Measurements from ENCODE around the gene KDM6A.

The KDM6A gene

DNA sequence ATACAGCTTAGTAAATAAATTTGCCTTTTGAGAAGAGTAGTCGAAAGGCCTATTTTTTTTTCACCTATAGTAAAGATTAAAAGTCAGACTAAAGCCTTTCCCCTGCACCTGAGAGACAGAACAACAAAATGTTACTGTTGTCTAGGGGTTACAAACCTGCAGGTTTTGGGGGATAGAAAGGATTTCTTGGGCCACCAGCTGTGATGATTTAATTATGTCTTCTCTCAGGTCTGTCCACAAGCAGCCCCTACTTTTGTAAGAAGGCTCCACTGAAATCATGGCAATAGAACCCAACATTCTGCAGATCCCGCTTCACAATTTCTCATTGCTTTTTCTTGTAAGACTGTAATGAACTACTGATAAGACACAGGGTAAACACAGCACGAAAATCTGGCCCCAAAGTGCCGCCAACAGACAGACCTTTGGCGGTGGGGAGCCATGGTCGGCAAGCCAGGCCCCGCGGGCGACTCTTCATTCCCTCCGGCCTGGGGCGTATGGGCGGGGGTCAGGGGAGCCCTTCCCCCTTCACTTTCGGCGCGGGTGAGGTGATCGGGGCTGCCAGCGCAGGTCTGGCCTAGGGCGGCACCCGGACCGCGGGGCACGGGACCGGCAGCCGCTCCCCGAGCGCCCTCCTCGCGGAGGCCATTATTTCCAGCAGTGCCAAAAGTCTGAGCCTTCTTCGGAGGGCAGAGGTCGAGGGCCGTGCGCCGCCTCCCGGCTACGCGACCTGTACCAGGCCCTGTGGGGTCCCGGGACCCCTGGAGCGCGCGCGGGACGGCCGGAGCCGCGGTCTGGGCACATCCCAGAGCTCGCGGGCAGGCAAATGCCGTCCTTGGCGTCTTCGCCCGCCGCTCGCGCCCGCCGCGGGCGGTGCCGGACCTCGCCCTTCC is 812 bp upstream of the KDM6A start:
- Histone ChIP-seq H3K9me3 (ENCODE audit: control insufficient read depth, insufficient read depth, low read depth, low read length) (peaks cover 4% of the 10 kb centered on the region; the same call in 1 of the 2 replicates), H3K27me3 (ENCODE audit: control insufficient read depth, insufficient read depth, low read length) (no peaks in the 10 kb centered on the region), H3K4me1 (ENCODE audit: control insufficient read depth, insufficient read depth, low read length) (no peaks in the 10 kb centered on the region), H3K4me3 (ENCODE audit: low read depth, low read length) (peak overlapping the region; percentile 88), H3K9ac (ENCODE audit: low read length) (peak overlapping the region; percentile 91), H3K27ac (ENCODE audit: low read depth, low read length) (peak overlapping the region; percentile 90), H3K36me3 (ENCODE audit: control insufficient read depth, insufficient read depth, low read length) (no peaks in the 10 kb centered on the region)

- H3K27me3 ChIP-seq (ENCODE audit: control insufficient read depth, insufficient read depth, low read length), result no peaks in the 10 kb centered on the region
- no peaks in the 10 kb centered on the region for H3K4me1 ChIP-seq (ENCODE audit: control insufficient read depth, insufficient read depth, low read length)
- H3K4me3 ChIP-seq (ENCODE audit: low read depth, low read length), result peak overlapping the region; percentile 94
- H3K9ac ChIP-seq (ENCODE audit: low read length), result peak overlapping the region; percentile 92
- H3K36me3 ChIP-seq (ENCODE audit: control insufficient read depth, insufficient read depth, low read length), result no peaks in the 10 kb centered on the region
- peak overlapping the region; percentile 88 for H3K27ac ChIP-seq (ENCODE audit: low read depth, low read length)
- 0 out of 2 replicates have a peak, but pooled peaks cover 2% of the 10 kb centered on the region for H3K9me3 ChIP-seq (ENCODE audit: control insufficient read depth, insufficient read depth, low read depth, low read length)
These were observed 658 bp downstream of the KDM6A start for GRCh38 chrX:44873415-44874276.

GRCh38 chrX:44874420-44875184 is 1.6 kb downstream of the KDM6A start:
- Histone ChIP-seq H3K27me3 (ENCODE audit: control insufficient read depth, insufficient read depth, low read length) (no peaks in the 10 kb centered on the region), H3K36me3 (ENCODE audit: control insufficient read depth, insufficient read depth, low read length) (no peaks in the 10 kb centered on the region), H3K4me3 (ENCODE audit: low read depth, low read length) (peak overlapping the region; percentile 94), H3K9ac (ENCODE audit: low read length) (peak overlapping the region; percentile 92), H3K4me1 (ENCODE audit: control insufficient read depth, insufficient read depth, low read length) (no peaks in the 10 kb centered on the region), H3K9me3 (ENCODE audit: control insufficient read depth, insufficient read depth, low read depth, low read length) (0 out of 2 replicates have a peak, but pooled peaks cover 4% of the 10 kb centered on the region), H3K27ac (ENCODE audit: low read depth, low read length) (peak overlapping the region; percentile 88; the same call in 1 of the 2 replicates)

DNA sequence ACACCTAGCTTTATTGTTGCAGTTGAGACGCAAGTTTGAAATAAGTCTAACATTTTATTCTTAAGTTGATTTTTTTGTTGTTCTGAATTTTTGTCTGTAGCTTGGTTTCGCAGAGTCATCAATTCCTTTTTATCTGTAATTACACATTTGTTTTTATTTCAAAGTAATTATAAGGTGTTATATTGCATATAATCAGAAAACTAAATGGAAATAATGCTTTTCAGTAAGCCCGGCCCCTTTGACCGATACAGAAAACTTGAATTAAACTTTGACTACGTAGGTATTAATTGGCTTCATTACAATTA is 2.1 kb downstream of the KDM6A start:
- H3K4me1 ChIP-seq (ENCODE audit: control insufficient read depth, insufficient read depth, low read length), result no peaks in the 10 kb centered on the region
- peak overlapping the region; percentile 13 for H3K9ac ChIP-seq (ENCODE audit: low read length)
- H3K4me3 ChIP-seq (ENCODE audit: low read depth, low read length), result peak overlapping the region; percentile 94
- no peaks in the 10 kb centered on the region for H3K27me3 ChIP-seq (ENCODE audit: control insufficient read depth, insufficient read depth, low read length)
- no peak overlapping the region for H3K27ac ChIP-seq (ENCODE audit: low read depth, low read length)
- 0 out of 2 replicates have a peak, but pooled peaks cover 5% of the 10 kb centered on the region for H3K9me3 ChIP-seq (ENCODE audit: control insufficient read depth, insufficient read depth, low read depth, low read length)
- no peaks in the 10 kb centered on the region for H3K36me3 ChIP-seq (ENCODE audit: control insufficient read depth, insufficient read depth, low read length)

- Histone ChIP-seq H3K27me3 (ENCODE audit: control insufficient read depth, insufficient read depth, low read length) (no peaks in the 10 kb centered on the region), H3K9ac (ENCODE audit: low read length) (no peak overlapping the region), H3K4me1 (ENCODE audit: control insufficient read depth, insufficient read depth, low read length) (no peaks in the 10 kb centered on the region), H3K36me3 (ENCODE audit: control insufficient read depth, insufficient read depth, low read length) (no peaks in the 10 kb centered on the region), H3K9me3 (ENCODE audit: control insufficient read depth, insufficient read depth, low read depth, low read length) (0 out of 2 replicates have a peak, but pooled peaks cover 5% of the 10 kb centered on the region), H3K4me3 (ENCODE audit: low read depth, low read length) (peak overlapping the region; percentile 26; the same call in 1 of the 2 replicates), H3K27ac (ENCODE audit: low read depth, low read length) (no peak overlapping the region)
These were observed 3.1 kb downstream of the KDM6A start for GRCh38 chrX:44876086-44876485.

DNA sequence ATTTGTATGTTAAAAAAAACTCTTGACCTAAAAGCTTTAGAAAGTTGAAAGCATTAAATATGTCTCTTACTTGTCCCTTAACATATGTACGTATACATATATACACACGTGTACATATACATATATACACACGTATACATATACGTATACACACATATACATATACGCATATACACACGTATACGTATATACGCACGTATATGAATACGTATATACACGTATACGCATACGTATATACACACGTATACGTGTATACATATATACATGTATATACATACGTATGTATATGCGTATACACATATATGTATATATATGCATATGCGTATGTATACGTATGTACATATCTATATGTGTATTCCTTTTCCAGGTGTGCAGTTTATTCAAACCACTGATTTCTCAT is 3.8 kb downstream of the KDM6A start:
- no peak overlapping the region for H3K4me3 ChIP-seq (ENCODE audit: low read depth, low read length)
- H3K36me3 ChIP-seq (ENCODE audit: control insufficient read depth, insufficient read depth, low read length), result no peaks in the 10 kb centered on the region
- H3K27me3 ChIP-seq (ENCODE audit: control insufficient read depth, insufficient read depth, low read length), result no peaks in the 10 kb centered on the region
- H3K27ac ChIP-seq (ENCODE audit: low read depth, low read length), result no peak overlapping the region
- H3K9ac ChIP-seq (ENCODE audit: low read length), result no peak overlapping the region
- 0 out of 2 replicates have a peak, but pooled peaks cover 5% of the 10 kb centered on the region for H3K9me3 ChIP-seq (ENCODE audit: control insufficient read depth, insufficient read depth, low read depth, low read length)
- no peaks in the 10 kb centered on the region for H3K4me1 ChIP-seq (ENCODE audit: control insufficient read depth, insufficient read depth, low read length)

DNA sequence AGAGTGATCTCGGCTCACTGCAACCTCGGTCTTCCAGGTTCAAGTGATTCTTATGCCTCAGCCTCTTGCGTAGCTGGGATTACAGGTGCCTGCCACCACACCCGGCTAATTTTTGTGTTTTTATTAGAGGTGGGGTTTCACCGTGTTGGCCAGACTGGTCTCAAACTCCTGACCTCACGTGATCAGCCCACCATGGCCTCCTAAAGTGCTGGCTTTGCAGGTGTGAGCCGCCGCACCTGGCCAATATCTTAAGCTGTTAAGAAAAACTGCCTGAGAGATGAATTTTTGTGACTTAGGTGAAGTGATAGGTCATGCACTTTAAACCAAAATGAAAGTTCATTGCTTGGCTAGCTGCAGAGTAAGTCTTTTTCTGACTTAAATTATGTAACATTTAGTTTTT is 5.8 kb downstream of the KDM6A start:
- Histone ChIP-seq H3K4me3 (ENCODE audit: low read depth, low read length) (no peak overlapping the region), H3K36me3 (ENCODE audit: control insufficient read depth, insufficient read depth, low read length) (no peaks in the 10 kb centered on the region), H3K27ac (ENCODE audit: low read depth, low read length) (no peak overlapping the region), H3K9ac (ENCODE audit: low read length) (no peak overlapping the region), H3K9me3 (ENCODE audit: control insufficient read depth, insufficient read depth, low read depth, low read length) (0 out of 2 replicates have a peak, but pooled peaks cover 5% of the 10 kb centered on the region), H3K4me1 (ENCODE audit: control insufficient read depth, insufficient read depth, low read length) (no peaks in the 10 kb centered on the region), H3K27me3 (ENCODE audit: control insufficient read depth, insufficient read depth, low read length) (no peaks in the 10 kb centered on the region)

GRCh38 chrX:44881549-44881948 is 8.6 kb downstream of the KDM6A start:
- Histone ChIP-seq H3K27me3 (ENCODE audit: control insufficient read depth, insufficient read depth, low read length) (no peaks in the 10 kb centered on the region), H3K36me3 (ENCODE audit: control insufficient read depth, insufficient read depth, low read length) (no peaks in the 10 kb centered on the region), H3K9ac (ENCODE audit: low read length) (no peak overlapping the region), H3K9me3 (ENCODE audit: control insufficient read depth, insufficient read depth, low read depth, low read length) (peaks cover 3% of the 10 kb centered on the region; the same call in 1 of the 2 replicates), H3K4me3 (ENCODE audit: low read depth, low read length) (no peak overlapping the region), H3K4me1 (ENCODE audit: control insufficient read depth, insufficient read depth, low read length) (no peaks in the 10 kb centered on the region), H3K27ac (ENCODE audit: low read depth, low read length) (no peak overlapping the region)

DNA sequence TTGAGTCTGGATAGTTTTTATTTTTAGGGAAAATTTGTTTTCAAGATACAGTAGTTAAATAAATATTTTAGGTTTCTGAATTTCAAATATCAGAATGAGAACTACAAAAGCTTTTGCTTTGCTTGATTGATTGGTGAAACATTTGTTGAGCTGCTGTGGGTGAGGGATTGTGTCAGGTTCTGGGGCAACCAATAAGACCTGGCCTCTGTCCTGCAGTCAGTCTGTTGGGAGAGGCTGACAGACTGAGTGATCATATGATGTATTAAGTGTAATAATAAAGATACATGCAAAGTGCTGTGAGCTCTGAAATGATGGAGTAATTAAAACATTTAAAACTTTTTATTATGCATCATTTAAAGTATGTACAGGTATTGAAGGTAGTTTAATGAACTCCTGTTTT is 9.6 kb downstream of the KDM6A start:
- Histone ChIP-seq H3K9ac (ENCODE audit: low read length) (no peak overlapping the region), H3K27me3 (ENCODE audit: control insufficient read depth, insufficient read depth, low read length) (no peaks in the 10 kb centered on the region), H3K27ac (ENCODE audit: low read depth, low read length) (no peak overlapping the region), H3K4me3 (ENCODE audit: low read depth, low read length) (no peak overlapping the region), H3K9me3 (ENCODE audit: control insufficient read depth, insufficient read depth, low read depth, low read length) (peaks cover 3% of the 10 kb centered on the region; the same call in 1 of the 2 replicates), H3K36me3 (ENCODE audit: control insufficient read depth, insufficient read depth, low read length) (no peaks in the 10 kb centered on the region), H3K4me1 (ENCODE audit: control insufficient read depth, insufficient read depth, low read length) (no peaks in the 10 kb centered on the region)

- Histone ChIP-seq H3K4me3 (ENCODE audit: low read depth, low read length) (no peak overlapping the region), H3K9me3 (ENCODE audit: control insufficient read depth, insufficient read depth, low read depth, low read length) (no peaks in the 10 kb centered on the region; the same call in 1 of the 2 replicates), H3K4me1 (ENCODE audit: control insufficient read depth, insufficient read depth, low read length) (no peaks in the 10 kb centered on the region), H3K27me3 (ENCODE audit: control insufficient read depth, insufficient read depth, low read length) (no peaks in the 10 kb centered on the region), H3K27ac (ENCODE audit: low read depth, low read length) (no peak overlapping the region), H3K9ac (ENCODE audit: low read length) (no peak overlapping the region), H3K36me3 (ENCODE audit: control insufficient read depth, insufficient read depth, low read length) (no peaks in the 10 kb centered on the region)
These were observed 12.0 kb downstream of the KDM6A start for GRCh38 chrX:44884944-44885343.
